ENCODE results near the gene TRPM5.

The TRPM5 gene

DNA sequence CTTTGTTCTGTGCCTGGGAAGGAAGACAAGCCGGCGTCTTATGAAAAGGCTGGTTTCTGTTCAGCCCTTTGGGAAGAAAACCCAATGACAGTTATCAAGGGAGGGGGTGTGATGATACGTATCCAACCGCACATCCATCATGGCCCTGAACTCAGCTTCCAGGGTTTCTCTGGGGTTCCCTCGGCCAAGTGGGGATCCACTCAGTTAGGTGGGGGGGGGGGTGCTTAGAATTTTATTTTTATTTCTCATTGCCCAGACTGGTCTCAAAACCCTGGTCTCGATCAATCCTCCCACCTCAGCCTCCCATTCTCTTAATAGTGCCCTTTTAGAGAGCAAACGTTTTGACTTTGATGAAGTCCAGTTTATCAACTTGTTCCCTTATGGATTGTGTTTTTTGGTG, 26.2 kb upstream of the TRPM5 start:
- in situ Hi-C loops (cut with HindIII; ENCODE audit: low sequenced_read_pairs) = no loop called here

DNA sequence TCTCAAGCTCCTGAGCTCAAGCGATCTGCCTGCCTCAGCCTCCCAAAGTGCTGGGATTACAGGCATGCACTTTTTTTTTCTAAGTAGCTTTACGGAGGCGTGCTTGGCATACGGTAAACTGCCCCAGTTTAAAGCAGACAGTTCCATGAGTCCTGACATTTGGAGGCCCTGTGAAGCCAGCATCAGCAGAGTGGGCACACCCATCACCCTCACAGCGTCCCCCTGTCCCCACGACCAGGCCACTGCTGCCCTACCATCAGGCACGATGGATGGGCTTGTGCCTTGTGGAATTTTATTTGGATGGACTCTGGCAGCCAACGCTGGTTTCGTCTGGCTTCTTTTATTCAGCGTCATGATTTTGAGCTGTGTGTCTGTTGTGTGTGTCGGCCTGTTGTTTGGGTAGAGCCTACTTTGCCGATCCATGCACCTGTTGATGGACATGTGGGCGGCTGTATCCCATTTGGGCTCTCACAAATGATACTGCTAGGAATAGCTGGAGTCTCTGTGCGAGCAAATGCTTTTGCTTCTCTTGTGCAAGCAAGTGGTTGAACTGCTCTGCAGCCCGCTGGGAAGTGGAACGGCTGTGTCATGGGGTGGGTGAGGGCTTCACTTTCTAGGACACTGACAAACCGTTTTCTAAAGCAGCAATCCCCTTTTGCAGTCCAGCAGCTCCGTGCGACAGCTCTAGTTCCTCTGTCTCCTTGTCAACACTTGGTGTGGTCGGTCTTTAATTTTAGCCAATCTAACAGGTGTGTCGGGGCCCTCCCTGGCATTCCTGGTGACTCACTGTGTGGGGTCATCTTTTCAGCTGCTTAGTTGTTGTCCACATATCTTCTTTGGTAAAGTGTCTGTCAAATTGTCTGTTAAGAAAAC, 24.3 kb upstream of the TRPM5 start:
- in situ Hi-C loops (cut with HindIII; ENCODE audit: low sequenced_read_pairs) = no loop called here

DNA sequence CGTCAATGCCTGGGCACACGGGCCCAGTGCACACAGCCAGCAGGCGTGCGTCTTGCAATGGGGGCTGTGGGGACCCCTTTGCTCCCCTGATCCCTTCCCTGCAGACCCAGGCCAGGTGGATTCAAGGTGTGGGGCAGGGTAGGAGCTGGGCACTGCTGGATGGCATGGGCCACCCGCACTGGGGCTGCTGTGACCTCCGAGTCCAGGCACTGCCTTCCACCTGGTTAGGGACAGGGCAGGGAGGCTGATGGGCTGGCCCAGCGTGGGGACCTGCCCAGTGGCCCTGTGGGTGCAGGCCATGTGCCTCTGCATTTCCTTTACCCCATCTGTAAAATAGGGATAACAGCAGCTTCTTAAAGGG, 23.4 kb upstream of the TRPM5 start:
- in situ Hi-C loops (cut with HindIII; ENCODE audit: low sequenced_read_pairs) = no loop called here

DNA sequence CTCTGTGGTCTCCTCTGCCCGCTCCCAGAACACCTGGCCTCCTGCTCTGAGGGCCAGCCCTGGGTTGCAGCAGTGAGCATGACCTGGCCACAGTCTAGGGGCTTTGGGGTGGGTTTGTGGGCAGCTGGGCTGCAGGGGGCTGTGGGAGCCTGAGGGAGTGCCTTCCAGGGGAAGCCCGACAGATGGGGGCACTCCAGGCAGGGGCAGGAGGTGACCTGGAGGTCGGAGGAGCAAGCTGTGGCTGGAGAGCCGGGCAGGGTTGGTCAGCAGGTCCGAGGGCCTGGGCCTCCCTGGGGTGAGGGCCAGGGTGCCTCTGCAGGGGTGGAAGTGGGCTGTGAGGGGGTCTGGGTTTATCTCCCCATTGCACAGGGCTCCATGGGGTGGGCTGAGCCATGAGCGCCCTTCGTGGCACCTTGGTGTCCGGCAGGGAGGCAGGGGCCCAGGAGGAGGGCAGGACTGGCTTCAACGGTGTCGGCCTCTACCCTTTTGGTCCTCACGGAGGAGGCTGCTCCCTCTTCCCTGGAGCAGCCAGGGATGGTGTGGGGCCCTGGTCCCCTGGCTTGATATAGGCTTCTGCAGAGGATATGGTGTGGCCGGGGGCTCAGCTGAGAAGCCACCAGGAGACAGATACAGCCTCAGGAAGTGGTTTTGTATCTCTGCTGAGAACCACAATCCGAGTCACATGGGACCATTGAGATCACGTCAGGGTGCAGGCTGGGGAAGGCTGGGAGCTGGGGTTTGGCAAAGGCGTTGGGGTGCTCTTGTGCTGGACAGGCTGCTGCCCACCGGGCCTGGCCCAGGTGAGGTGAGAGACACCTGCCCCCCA, 22.8 kb upstream of the TRPM5 start:
- in situ Hi-C loops (cut with HindIII; ENCODE audit: low sequenced_read_pairs) = no loop called here

DNA sequence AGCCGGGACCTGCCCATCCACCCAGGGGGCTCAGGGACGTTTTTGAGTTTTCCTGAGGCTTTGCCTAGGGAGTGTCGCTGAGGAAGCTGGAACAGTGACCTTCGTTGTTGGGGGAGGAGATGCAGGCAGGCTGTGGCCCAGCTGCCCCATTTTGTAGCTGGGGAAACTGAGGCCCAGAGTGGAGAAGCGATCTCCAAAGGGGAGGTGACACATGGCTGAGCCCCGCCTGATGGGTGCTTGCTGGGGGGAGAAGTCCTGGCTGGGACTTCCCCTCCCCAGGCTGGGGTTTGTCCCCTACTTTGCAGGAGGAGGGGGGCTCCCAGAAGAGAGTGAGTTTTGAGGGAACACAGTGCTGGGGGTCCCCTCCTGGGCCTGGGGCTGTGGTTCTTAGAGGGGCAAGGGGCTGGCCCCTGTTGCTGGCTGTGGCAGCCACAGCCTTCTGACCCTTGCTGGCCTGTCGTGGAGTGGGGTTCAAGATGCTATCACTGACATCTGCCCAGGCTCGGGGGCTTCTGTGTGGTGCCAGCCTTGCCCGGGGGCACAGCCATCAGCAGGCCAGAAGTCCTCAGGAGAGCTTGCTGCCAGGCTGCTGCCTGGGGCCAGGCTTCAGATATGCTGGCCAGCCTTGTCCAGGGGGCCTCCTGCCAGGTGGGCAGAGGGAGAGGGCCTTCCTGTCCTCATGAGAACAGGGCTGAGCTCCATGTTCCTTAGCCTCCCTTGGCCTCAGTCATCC, 21.9 kb upstream of the TRPM5 start:
- in situ Hi-C loops (cut with HindIII; ENCODE audit: low sequenced_read_pairs) = no loop called here

DNA sequence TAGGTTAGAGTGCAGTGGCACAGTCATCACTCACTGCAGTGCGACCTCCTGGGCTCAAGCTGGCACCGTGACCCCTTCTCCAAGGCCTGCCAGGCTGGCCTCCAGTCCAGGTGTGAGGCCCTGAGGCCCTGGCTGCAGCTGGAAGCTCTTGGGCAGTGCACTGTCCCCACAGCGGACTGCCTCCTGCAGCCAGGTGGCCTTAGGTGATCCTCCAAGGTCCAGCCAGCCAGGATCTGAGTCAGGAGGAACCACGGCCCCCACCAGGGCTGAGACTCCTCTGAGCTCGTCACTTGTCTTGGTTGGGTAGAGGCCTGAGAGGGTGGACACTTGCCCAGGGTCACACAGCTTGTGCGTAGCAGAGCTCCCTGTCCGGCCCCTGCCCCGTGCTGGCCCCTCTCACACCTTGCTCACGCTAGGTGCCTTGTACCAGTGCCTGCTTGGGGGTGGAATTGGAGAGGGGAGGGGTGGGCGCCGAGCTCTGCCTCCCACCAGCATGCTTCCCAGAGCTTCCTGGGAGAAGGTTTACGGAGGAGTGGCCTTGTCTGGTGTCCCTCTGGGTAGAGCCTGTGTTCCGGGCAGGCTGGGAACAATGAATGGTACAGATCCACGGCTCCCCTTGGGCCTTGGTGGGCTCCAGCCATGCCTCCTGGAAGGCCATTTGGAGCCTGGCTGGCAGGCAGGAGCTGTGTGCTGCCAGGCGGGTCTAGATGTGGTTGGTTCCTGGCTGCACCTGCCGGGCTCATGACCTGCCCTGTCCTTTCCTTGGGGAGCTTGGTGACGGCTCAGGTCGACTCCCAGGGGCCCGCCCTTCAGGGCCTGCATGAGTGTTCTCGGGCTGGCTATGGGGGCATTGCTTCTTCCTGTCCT, 21.1 kb upstream of the TRPM5 start:
- in situ Hi-C loops (cut with HindIII; ENCODE audit: low sequenced_read_pairs) = no loop called here

DNA sequence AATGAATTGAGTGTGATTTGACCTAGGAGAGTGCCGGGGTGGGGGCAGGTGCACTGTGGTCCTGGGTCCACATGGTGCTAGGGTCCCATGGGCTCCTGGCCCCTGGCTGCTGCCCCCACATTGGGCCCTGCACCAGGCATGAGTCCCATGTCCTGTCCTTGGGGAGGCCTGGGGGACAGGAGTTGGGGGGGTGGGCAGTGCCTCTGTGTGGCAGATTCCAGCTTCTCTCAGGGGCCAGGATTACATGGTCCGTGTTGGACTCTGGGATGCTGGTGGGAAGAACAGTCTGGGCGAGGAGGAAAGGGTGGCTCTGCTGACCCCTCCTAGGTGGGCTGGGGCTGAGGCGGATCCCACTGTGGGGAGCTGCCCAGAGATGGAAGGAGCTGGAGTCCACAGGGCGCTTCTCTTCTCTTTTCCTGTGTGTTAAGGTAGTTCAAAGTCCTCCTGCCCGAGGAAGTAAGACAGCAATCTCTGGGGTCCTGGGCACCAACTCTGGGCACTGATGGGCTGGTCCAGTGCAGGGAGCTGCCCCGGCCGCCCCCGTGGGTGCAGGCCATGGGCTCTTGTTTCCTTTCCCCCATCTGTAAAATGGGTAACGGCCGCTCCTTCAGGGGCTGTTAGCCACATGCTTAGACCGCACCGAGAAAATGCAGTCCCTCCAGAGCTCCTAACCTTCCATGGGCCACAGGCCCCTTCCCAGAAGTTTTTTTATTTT, 20.3 kb upstream of the TRPM5 start:
- in situ Hi-C loops (cut with HindIII; ENCODE audit: low sequenced_read_pairs) = no loop called here

DNA sequence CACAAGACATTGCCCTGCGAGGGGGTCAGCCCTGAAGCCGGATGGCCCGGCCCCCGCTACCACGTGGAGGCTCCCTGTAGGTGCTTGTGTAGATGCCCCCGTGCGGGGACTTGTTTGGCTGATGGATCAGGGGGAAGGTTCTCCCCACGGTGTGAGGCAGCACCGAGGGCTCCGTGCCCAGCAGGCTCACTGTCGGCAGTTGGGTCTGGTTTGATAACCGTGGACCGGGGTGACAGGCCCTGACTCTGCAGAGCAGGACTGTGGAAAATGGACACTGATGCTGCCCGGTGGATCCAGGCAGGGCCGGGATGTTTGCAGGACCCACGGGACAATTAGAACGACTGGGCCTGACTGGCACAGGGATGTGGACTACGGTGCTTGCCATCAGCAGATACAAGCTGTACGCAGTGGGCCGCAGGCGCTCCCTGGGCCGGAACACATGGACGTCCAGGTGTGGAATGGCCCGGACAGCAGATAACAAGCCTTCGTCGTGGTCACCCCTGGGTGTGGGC, 19.5 kb upstream of the TRPM5 start:
- in situ Hi-C loops (cut with HindIII; ENCODE audit: low sequenced_read_pairs) = no loop called here

DNA sequence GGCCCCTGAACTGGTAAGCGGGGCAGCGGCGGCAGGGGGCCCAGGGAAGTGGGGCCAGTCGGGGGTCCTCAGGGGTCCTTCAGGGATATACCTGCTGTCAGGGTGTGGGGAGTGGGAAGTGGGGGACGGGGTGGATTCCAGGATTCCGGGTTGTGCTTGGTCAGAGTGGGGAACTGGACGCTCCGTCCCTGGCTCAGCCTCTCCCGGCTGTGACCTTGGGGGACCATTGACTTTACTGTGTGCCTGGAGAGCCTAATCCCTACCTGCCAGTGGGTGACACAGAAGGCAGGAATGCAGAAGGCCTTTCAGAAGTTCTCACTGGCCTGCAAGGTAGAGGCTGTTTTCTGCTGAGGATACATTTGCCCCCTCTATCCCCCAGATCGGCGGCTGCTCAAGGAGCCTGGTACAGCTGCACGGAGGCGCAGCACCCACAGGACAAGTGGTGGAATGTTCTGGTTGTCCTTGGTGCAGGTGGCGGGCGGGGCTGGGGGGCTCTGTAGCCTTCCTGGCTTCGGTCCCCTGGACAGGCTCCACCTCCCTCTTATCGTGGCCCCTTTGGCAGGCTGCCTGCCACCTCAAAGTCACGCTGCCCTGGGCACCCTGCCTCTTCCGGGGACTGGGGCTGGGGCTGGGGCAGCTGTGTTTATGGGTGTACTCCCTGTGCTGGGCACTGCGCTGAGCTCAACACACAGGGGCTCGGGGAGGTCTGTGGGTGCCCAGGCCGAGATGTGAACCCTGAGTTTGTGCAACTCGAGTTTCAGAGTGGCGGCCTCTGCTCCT, 18.9 kb upstream of the TRPM5 start:
- in situ Hi-C loops (cut with HindIII; ENCODE audit: low sequenced_read_pairs) = no loop called here

DNA sequence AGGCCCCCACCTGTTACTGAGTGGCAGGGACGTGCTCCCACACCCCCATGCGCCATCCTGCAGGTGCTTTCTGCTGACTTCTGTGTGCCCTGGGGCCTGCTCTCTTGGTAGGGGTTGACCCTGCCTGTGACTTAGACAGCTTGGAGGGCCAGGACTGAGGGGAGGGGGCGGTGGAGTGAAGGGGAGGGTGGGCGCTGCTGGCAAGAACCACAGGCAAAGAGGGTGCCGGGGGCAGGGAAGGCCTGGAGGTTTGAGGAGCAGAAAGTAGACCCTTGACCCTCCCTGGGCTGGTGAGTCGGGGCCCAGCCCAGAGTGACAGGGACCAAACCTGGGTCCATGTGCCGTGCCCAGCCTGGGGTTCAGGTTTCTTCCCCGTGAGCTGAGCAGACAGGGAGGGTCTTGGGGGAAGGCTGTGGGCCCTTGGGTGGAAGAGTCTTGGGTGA, 18.2 kb upstream of the TRPM5 start:
- in situ Hi-C loops (cut with HindIII; ENCODE audit: low sequenced_read_pairs) = no loop called here

DNA sequence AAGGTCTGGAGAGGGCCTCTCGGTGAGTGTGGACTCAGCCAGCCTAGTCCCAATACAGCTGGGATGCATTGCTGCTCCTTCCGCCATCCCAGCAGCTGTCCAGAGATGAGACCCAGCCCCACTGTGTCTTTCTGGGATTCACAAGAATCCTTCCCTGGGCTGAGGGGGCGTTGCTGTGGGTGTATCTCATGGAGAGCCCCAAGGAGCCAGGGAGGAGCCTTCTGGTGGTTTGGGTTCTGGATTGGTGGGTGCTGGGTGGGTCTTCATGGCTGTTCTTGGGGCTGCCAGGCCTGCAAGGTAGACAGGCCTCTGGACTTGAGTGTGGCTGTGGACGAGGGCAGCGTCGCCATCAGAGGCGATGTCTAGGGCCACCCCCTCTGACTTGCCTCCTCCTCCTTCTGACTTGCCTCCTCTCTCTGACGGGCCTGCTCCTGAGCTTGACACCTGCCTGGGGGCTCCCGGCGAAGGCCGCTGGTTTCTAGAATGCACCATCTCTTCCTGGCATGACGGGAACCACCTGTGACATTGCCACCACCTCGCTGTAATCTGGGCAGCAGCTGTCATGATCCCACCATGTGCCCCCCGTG, 17.7 kb upstream of the TRPM5 start:
- in situ Hi-C loops (cut with HindIII; ENCODE audit: low sequenced_read_pairs) = no loop called here

DNA sequence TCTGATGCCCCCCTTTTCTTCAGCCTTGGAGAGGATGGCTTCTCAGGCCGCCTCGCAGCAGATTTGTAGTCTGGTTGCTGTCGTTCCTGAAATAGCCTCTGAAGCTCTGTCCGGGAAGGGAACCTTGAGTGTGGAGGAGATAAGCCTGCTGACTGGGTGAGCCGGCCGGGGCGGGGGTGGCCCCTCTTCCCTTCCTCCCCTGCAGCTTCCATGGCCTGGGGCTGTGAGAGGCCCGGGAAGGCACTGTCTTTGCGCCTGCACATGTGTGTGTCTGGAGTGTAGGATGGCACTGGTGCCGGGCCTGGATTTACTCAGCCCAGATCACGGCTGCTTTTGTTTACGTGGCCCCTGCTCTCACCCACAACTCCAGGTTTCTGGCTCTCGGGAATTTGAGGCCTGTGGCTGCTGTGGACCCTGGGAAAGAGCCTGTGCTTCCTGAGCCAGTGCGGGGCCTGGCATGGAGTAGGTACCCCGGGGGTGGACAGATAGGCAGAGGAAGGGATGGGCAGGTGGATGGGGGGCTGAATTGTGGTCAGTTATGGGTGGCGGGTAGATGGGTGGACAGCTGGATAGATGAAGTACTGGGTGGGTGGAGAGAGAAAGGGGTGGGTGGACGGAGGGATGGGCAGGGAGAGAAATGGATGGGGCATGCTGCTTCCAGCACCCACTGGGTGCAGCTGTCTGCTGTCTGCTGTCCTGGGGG, 17.1 kb upstream of the TRPM5 start:
- in situ Hi-C loops (cut with HindIII; ENCODE audit: low sequenced_read_pairs) = no loop called here

DNA sequence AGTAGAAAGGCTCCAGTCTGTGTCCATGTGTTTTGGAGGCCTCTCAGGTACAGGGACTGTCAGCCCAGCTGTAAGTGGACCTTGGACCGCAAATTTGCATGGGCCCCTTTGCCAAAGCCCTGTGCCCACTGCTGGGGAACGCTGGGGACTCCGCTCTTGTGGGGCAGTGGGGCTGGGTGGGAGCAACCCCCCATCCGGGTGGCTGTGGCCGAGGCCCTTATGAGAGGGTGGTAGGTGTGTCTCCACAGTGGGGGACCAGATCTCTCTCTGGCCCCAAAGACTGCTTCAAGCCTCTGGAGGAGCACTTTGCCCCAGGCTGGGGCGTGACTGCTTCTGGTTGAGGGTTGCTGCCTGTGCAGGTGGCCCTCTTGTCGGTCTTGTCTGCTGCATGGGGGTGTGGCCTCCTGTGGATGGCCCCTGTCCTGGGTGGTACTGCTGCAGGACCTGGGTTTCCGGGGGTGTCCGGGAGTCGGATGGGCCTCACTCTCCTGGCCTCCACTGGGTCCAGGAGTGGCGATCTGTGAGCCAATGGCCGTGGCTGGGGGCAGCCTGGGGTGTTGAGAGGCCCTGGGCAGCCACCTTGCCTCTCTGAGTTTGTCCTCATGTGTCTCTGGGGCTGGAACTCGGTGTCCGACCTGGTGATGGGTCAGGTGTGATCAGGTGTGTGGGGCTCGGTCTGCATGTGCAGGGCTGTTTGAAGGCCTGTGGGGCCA, 16.4 kb upstream of the TRPM5 start:
- in situ Hi-C loops (cut with HindIII; ENCODE audit: low sequenced_read_pairs) = no loop called here

DNA sequence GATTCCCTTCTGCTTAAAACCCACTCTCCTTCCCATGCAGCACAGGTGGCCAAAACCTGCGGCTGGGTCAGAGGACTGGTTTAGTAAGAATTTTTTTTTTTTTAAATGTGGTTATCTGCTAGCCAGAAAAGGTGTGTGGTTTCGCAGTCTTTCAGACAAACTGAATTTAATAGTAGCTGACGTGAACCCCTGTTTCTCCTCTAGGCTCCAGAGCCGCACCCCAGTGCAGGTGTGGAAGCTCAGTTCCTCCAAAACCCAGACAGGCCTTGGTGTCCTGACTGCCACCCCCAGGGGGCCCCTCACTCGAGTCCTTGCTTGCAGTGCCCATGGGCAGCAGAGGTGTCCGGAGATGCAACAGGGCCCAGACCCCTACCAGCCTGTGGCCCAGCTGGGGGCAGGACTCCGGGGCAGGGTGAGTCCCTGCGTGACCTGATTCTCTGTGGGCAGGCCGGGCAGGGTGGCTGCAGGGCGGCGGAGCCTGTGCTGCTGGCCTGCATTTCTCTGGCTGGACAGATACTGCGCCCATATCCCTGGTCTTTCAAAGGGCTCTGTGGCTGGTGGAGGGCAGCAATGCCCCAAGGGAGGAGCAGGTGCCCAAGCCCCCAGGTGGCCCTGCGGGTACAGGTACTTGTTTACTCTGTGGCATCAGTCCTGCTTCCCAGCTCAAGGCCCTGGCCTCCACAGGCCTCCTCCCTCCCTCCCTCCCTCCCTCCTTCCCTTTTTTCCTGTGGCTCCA, 15.7 kb upstream of the TRPM5 start:
- in situ Hi-C loops (cut with HindIII; ENCODE audit: low sequenced_read_pairs) = no loop called here

DNA sequence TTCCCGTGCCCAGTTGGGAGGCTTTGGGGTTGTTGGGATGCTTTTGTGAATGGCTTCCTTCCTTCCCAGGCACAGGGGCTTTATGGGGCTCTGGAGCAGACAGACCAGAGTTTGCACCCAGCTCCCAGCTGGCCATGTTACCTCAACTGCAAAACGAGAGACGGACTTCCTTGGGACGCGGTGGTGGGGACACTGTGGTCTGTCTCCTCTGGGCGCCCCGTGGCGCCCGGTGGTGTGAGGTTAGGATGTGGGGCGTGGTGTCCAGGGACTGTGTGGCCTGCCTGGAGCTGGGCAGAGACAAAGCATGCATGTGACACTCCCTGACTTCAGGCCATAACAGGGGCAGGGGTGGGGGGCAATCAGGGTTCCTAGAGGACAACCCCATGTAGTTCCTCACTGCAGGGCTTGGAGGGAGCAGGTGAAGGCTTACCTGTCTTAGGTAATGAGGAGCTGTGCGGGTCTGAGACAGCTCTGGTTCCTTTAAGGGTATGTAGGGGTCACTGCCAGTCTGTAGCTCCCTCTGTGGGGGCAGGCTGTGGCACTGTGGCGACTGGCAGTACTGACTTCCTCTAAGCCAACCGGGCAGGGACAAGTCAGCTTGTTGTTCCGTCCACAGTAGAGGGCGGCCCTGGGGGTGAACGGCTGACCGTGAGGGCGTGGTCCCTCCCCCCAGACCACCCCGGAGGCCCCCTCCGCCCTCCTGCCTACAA, 14.9 kb upstream of the TRPM5 start:
- in situ Hi-C loops (cut with HindIII; ENCODE audit: low sequenced_read_pairs) = no loop called here

DNA sequence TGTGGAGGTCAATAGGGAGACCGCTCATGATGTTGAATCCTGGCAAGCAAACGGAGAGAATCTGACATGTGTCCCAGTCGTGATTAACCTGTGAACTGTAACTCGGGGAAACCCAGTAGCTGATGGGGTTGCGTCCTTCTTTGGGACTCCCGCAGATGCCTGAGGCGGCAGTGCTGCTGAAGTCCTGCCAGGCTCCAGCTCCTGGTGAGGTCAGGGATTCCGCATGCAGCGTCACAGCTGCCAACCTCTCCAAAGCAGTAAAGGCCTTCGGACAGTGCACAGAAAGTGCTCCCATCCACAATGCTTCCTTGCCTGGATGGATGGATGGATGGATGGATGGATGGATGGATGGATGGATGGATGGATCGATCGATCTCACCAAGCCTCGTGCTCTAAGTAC, 14.0 kb upstream of the TRPM5 start:
- in situ Hi-C loops (cut with HindIII; ENCODE audit: low sequenced_read_pairs) = no loop called here

Data from endothelial cell of hepatic sinusoid (primary cell).